Pancreas (tissue), 10 donors: Measurements from ENCODE around the gene EMC9. TPM values are rescaled to one million over a fixed set of nuclear protein-coding genes. Genes with fewer than 3 reads are reported as not detected.

Source experiments
- ATAC-seq, 4 donors: fragments of 200-7000 bp; cut with Tn5 transposase; one replicate each; pipeline versions ENCODE4 v1.8.0 to v1.9.1; 2020; ENCODE audit warnings: mild to moderate bottlenecking in 4 of 4, moderate library complexity in 4 of 4
- DNase-seq, 6 donors: peaks; one replicate each; pipeline ENCODE4 v3.0.0-alpha.2; 2020
- FAIRE-seq: peaks from 2 replicates; lab custom pipeline; 2012; peaks lifted over from hg19 to GRCh38; lab: Jason Lieb, UNC
- H3K27ac ChIP-seq, 4 donors: fragments of 200-600 bp; sonication (generic); 1 replicate in 3 of 4; 2 replicates in 1 of 4; pipeline versions ENCODE4 v1.5.0 to v1.8.0; 2020
- H3K27me3 ChIP-seq, 4 donors: fragments of 200-600 bp; one replicate each; pipeline ENCODE4 v1.8.0; 2021
- H3K36me3 ChIP-seq, 3 donors: fragments of 200-600 bp; sonication (generic) in 1 of 3; one replicate each; pipeline versions ENCODE4 v1.5.0 to v1.8.0; 2020 to 2021
- H3K4me1 ChIP-seq, 3 donors: fragments of 200-600 bp; one replicate each; pipeline ENCODE4 v1.8.0; 2021
- H3K4me3 ChIP-seq, 4 donors: fragments of 200-600 bp; sonication (generic) in 2 of 4; one replicate each; pipeline versions ENCODE4 v1.5.0 to v1.8.0; 2020 to 2021
- H3K9me3 ChIP-seq, 4 donors: fragments of 200-600 bp; one replicate each; pipeline ENCODE4 v1.8.0; 2021
- whole genome bisulfite sequencing, 2 donors: extraction: QIAGEN DNeasy Blood & Tissue Kit; methylation state at CpG; one replicate each; pipeline ENCODE4 v1.1.7; 2013; 5-methylcytosine and 5-hydroxymethylcytosine counted together
- intact Hi-C, 3 donors: fragments of 100-400 bp; cut with DNase I; formaldehyde crosslinking; loops; one replicate each; pipeline versions ENCODE4 v1.11.1 to v1.14.2; 2022
- polyA plus RNA-seq, 2 donors: library from polyadenylated mRNA; stranded (reverse); fragments of 200-250 nt; gene quantifications; one replicate each; pipeline ENCODE4 v1.2.3, GENCODE V29; 2013
- total RNA-seq, 6 donors: library from RNA; stranded (reverse); fragmentation: NEBNext Ultra II Directional in 4 of 6; extraction: Animal tissue kit (Norgen Biotek cat#: 25700) in 4 of 6; gene quantifications; one replicate each; pipeline versions ENCODE4 v1.2.1 to v1.2.4, GENCODE V29; 2021 to 2023
- TF ChIP-seq, protein P1 (sequence below), 4 donors: fragments of 200-600 bp; sonication (generic) in 3 of 4; IDR thresholded peaks; one replicate each; pipeline versions ENCODE4 v1.5.0 to v1.8.0; 2021; ENCODE audit warnings: antibody characterized with exemption in 4 of 4
- donor health status: healthy with polysubstance abuse.
- donor health status: DM: no; HTN: no; CAD: no; lungs with moderate emphysema.
- donor health status: DM: no; HTN: no; CAD: no.
- donor health status: control.
- donor health status: control.
- donor health status: Bipolar disorder and iron deficiency.
- donor health status: DM: yes; HTN: yes; CAD: no.
- donor health status: DM: no; HTN: no; CAD: no.
- donor health status: DM: no; HTN: no; CAD: no.
- donor health status: DM: yes; HTN: yes; CAD: no.

Gene EMC9
- total and polyA plus RNA-seq, 8 donors = 8.1 to 72.6 (median 14.1) TPM

DNA sequence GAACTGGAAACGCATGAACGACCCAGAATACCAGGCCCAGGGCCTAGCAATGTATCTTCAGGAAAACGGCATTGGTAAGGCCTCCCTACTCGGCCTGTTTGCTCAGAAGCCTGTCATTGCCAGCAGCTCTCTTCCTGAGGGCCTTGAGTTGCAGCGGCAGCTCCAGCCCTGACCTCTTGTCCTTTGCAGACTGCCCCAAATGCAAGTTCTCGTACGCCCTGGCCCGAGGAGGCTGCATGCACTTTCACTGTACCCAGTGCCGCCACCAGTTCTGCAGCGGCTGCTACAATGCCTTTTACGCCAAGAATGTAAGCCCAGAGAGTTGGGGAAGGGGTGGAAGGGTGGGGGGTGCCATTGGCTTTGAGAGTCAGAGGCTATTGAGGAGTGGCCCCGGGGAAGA lies 15.9 kb upstream of the EMC9 start:
- WGBS, 2 donors = 88 to 94% methylated on average over 12 of the region's 12 CpGs
- H3K27me3 ChIP-seq = no peaks in the 10 kb centered on the region
- TF ChIP-seq, protein P1, sequence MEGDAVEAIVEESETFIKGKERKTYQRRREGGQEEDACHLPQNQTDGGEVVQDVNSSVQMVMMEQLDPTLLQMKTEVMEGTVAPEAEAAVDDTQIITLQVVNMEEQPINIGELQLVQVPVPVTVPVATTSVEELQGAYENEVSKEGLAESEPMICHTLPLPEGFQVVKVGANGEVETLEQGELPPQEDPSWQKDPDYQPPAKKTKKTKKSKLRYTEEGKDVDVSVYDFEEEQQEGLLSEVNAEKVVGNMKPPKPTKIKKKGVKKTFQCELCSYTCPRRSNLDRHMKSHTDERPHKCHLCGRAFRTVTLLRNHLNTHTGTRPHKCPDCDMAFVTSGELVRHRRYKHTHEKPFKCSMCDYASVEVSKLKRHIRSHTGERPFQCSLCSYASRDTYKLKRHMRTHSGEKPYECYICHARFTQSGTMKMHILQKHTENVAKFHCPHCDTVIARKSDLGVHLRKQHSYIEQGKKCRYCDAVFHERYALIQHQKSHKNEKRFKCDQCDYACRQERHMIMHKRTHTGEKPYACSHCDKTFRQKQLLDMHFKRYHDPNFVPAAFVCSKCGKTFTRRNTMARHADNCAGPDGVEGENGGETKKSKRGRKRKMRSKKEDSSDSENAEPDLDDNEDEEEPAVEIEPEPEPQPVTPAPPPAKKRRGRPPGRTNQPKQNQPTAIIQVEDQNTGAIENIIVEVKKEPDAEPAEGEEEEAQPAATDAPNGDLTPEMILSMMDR (IDR thresholded peaks at IDR 0.05) = no peak
- H3K4me1 ChIP-seq = peaks cover 0 to 11% (median 0%) of the 10 kb centered on the region in 3 donors
- no peak overlapping the region for H3K27ac ChIP-seq
- DNase-seq = peak in 1 of 6 donors; percentile 35
- FAIRE-seq = no peak
- H3K9me3 ChIP-seq = no peaks in the 10 kb centered on the region
- peaks cover 8 to 48% (median 22%) of the 10 kb centered on the region in 3 donors for H3K36me3 ChIP-seq
- intact Hi-C loops = no loop called here
- ATAC-seq = no peak
- H3K4me3 ChIP-seq = no peak overlapping the region

DNA sequence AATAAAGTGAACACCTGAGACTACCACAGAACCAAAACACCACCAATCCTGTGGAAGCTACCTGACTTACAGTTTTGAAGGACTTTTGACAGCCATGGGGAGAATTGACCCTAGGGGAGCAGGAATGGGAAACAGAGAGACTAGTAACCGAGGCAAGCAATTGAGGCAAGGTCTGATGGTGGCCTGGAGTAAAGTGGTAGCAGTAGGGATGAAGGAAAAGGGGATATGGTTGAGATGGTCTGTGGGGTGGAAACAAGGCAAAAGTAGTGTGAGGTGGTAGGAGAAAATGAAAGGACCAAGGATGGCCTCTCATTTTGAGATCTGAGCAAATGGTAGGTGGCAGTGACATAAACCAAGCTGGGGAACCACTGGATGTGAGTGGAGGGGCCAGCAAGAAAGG lies 15.4 kb upstream of the EMC9 start:
- DNase-seq = no peak
- Histone ChIP-seq H3K4me1 (peaks cover 0 to 6% (median 0%) of the 10 kb centered on the region in 3 donors), H3K9me3 (no peaks in the 10 kb centered on the region), H3K27ac (no peak overlapping the region), H3K27me3 (no peaks in the 10 kb centered on the region), H3K4me3 (no peak overlapping the region), H3K36me3 (peaks cover 8 to 50% (median 23%) of the 10 kb centered on the region in 3 donors)
- intact Hi-C loops = no loop called here
- WGBS, 2 donors = 92 to 93% methylated on average over 1 of the region's 1 CpG
- no peak for ATAC-seq
- TF ChIP-seq, protein P1 (IDR thresholded peaks at IDR 0.05) = no peak
- no peak for FAIRE-seq

DNA sequence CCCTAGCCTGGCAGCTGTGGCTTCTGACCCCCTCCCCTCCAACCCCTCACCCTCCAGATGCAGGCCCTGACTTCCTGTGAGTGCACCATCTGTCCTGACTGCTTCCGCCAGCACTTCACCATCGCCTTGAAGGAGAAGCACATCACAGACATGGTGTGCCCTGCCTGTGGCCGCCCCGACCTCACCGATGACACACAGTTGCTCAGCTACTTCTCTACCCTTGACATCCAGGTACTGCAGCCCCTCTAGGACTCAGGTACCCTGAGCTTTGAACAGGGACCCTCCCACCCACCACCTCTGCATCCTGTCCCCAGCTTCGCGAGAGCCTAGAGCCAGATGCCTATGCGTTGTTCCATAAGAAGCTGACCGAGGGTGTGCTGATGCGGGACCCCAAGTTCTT lies 13.7 kb upstream of the EMC9 start:
- H3K9me3 ChIP-seq = no peaks in the 10 kb centered on the region
- no peaks in the 10 kb centered on the region for H3K27me3 ChIP-seq
- no peak for FAIRE-seq
- H3K4me1 ChIP-seq = no peaks in the 10 kb centered on the region
- TF ChIP-seq, protein P1 (IDR thresholded peaks at IDR 0.05) = no peak
- no peak for ATAC-seq
- H3K27ac ChIP-seq = no peak overlapping the region
- 96 to 97% methylated on average over 10 of the region's 10 CpGs for WGBS, 2 donors
- DNase-seq = peak in 1 of 6 donors; percentile 42
- H3K36me3 ChIP-seq = peaks cover 8 to 65% (median 37%) of the 10 kb centered on the region in 3 donors
- intact Hi-C loops = no loop called here
- H3K4me3 ChIP-seq = no peak overlapping the region

DNA sequence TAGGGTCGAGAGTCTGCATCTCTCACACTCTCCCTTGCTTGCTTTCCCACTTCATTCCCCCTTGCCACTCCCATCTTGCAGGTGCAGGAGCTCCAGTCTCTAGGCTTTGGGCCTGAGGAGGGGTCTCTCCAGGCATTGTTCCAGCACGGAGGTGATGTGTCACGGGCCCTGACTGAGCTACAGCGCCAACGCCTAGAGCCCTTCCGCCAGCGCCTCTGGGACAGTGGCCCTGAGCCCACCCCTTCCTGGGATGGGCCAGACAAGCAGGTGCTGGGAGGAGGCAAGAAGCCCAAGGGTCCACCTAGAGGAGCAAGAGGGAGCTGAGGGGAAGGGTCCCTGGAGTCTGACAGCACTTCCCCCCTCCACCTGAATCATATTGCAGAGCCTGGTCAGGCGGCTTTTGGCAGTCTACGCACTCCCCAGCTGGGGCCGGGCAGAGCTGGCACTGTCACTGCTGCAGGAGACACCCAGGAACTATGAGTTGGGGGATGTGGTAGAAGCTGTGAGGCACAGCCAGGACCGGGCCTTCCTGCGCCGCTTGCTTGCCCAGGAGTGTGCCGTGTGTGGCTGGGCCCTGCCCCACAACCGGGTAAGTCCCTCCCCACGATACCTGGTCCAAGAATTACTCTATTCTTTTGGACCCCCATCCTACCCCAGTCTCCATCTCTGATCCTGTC lies 10.2 kb upstream of the EMC9 start:
- DNase-seq = peak in 2 of 6 donors; percentile 50 to 67
- H3K4me3 ChIP-seq = no peak overlapping the region
- peaks cover 3 to 59% (median 37%) of the 10 kb centered on the region in 3 donors for H3K36me3 ChIP-seq
- no peaks in the 10 kb centered on the region for H3K9me3 ChIP-seq
- intact Hi-C loops = no loop called here
- no peak overlapping the region for H3K27ac ChIP-seq
- no peak for ATAC-seq
- 94% methylated on average over 16 of the region's 16 CpGs for WGBS, 2 donors
- H3K4me1 ChIP-seq = peaks cover 0 to 7% (median 6%) of the 10 kb centered on the region in 3 donors
- no peak for FAIRE-seq
- H3K27me3 ChIP-seq = no peaks in the 10 kb centered on the region
- TF ChIP-seq, protein P1 (IDR thresholded peaks at IDR 0.05) = no peak

DNA sequence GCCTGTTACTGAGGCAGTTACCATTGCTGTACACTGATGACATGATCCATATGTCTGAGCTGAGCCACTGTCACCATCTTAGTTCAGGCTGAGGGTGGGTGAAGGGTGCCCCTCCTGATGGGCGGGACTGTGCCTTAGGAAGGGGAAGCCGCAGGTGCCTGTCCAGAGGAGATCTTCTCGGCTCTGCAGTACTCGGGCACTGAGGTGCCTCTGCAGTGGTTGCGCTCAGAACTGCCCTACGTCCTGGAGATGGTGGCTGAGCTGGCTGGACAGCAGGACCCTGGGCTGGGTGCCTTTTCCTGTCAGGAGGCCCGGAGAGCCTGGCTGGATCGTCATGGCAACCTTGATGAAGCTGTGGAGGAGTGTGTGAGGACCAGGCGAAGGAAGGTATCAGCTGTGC lies 9.6 kb upstream of the EMC9 start:
- peaks cover 0 to 7% (median 6%) of the 10 kb centered on the region in 3 donors for H3K4me1 ChIP-seq
- ATAC-seq = no peak
- peaks cover 3 to 54% (median 35%) of the 10 kb centered on the region in 3 donors for H3K36me3 ChIP-seq
- H3K27ac ChIP-seq = no peak overlapping the region
- intact Hi-C loops = no loop called here
- H3K27me3 ChIP-seq = no peaks in the 10 kb centered on the region
- H3K9me3 ChIP-seq = no peaks in the 10 kb centered on the region
- no peak for FAIRE-seq
- 85 to 86% methylated on average over 8 to 9 of the region's 9 CpGs for WGBS, 2 donors
- TF ChIP-seq, protein P1 (IDR thresholded peaks at IDR 0.05) = no peak
- DNase-seq = peak in 2 of 6 donors; percentile 40
- H3K4me3 ChIP-seq = no peak overlapping the region
